Nephron progenitor cell (in vitro differentiated cells): ENCODE results near the gene SH3GL1.
"Not testable (repeated sequence)": the region's sequence is repeated elsewhere in the genome, so short reads cannot be mapped to it uniquely, and the experiment has no call there.

Source experiments
- DNase-seq: peaks from one replicate; pipeline ENCODE4 v3.0.0; 2021
- H3K27ac Mint-ChIP-seq: 2 replicates; pipeline ENCODE4 v1.8.0; 2021; ENCODE audit warnings: mild to moderate bottlenecking, moderate library complexity, mixed read lengths
- H3K27me3 Mint-ChIP-seq: 2 replicates; pipeline ENCODE4 v1.8.0; 2021; ENCODE audit warnings: mild to moderate bottlenecking, low read depth, mixed read lengths; ENCODE audit not compliant: poor library complexity
- H3K36me3 Mint-ChIP-seq: 2 replicates; pipeline ENCODE4 v1.8.0; 2021; ENCODE audit warnings: low read depth, mixed read lengths
- H3K4me1 Mint-ChIP-seq: 2 replicates; pipeline ENCODE4 v1.8.0; 2021; ENCODE audit warnings: mixed read lengths
- H3K4me3 Mint-ChIP-seq: 2 replicates; pipeline ENCODE4 v1.8.0; 2021; ENCODE audit warnings: mild to moderate bottlenecking, moderate library complexity, mixed read lengths
- H3K9me3 Mint-ChIP-seq: 2 replicates; pipeline ENCODE4 v1.8.0; 2021; ENCODE audit warnings: mild to moderate bottlenecking, moderate library complexity, mixed read lengths
- CTCF ChIP-seq: fragments of 200-600 bp; sonication (generic); IDR thresholded peaks from 2 replicates; pipeline ENCODE4 v1.5.0; 2021; ENCODE audit warnings: antibody characterized with exemption

The SH3GL1 gene

GRCh38 chr19:4337906-4338440, 62.4 kb downstream of the SH3GL1 start:
- peak overlapping the region; percentile 70 for H3K27ac Mint-ChIP-seq
- peaks cover 22% of the 10 kb centered on the region for H3K36me3 Mint-ChIP-seq
- peaks cover 14% of the 10 kb centered on the region for H3K27me3 Mint-ChIP-seq
- H3K9me3 Mint-ChIP-seq, result no peaks in the 10 kb centered on the region
- no peak for TF ChIP-seq CTCF
- H3K4me3 Mint-ChIP-seq, result peak overlapping the region; percentile 76
- DNase-seq, result no peak
- H3K4me1 Mint-ChIP-seq, result peaks cover 41% of the 10 kb centered on the region

DNA sequence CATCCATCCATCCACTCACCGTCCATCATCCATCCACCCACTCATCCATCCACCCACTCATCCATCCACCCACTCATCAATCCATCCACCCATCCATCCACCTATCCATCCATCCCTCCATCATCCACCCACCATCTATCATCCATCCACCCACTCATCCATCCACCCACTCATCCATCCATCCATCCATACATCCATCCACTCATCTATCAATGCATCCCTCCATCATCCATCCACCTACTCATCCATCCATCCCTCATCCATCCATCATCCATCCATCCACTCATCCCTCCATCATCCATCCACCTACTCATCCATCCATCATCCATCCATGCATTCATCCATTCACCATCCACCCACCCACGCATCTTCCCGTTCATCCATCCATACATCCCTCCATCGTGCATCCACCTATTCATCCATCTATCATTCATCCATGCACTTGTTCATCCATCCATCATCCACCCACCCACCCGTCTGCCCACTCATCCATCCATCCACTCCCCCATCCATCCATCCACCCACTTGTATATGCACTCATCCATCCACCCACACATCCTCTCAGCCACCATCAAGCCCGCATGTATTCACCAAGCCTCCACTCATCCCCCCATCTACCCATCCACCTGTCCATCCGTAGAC, 65.3 kb downstream of the SH3GL1 start:
- peaks cover 14% of the 10 kb centered on the region for H3K27me3 Mint-ChIP-seq
- H3K27ac Mint-ChIP-seq, result no peak overlapping the region
- no peaks in the 10 kb centered on the region for H3K9me3 Mint-ChIP-seq
- peaks cover 20% of the 10 kb centered on the region for H3K4me1 Mint-ChIP-seq
- H3K4me3 Mint-ChIP-seq, result no peak overlapping the region
- H3K36me3 Mint-ChIP-seq, result peaks cover 22% of the 10 kb centered on the region
- no peak for TF ChIP-seq CTCF
- DNase-seq, result no peak

DNA sequence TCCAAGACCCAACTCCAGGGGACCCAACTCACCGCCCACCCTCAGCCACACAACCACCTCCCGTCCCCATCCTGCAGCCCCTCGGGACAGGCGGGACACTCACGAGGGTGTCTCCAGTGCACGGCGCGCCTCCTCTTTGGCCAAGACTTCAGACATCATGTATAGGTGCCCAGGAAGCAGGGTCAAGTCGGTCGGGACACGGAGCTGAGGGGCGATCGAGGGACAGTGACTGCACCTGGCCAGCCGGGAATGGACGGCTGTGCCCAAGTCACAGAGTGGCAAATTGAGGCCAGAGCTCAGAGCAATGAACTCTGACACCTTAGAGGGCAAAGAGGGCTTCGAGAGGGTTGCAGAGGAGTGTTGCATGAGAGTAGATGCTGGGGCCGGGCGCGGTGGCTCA, 70.5 kb downstream of the SH3GL1 start:
- peaks cover 19% of the 10 kb centered on the region for H3K4me1 Mint-ChIP-seq
- peaks cover 26% of the 10 kb centered on the region for H3K27me3 Mint-ChIP-seq
- H3K27ac Mint-ChIP-seq, result no peak overlapping the region
- H3K4me3 Mint-ChIP-seq, result no peak overlapping the region
- no peak for TF ChIP-seq CTCF
- H3K9me3 Mint-ChIP-seq, result no peaks in the 10 kb centered on the region
- peaks cover 16% of the 10 kb centered on the region for H3K36me3 Mint-ChIP-seq
- DNase-seq, result no peak

GRCh38 chr19:4328991-4329681, 71.2 kb downstream of the SH3GL1 start:
- H3K27me3 Mint-ChIP-seq, result peaks cover 32% of the 10 kb centered on the region
- H3K4me3 Mint-ChIP-seq, result peak overlapping the region; percentile 78
- H3K27ac Mint-ChIP-seq, H3K36me3 Mint-ChIP-seq, H3K9me3 Mint-ChIP-seq: not testable (repeated sequence)
- DNase-seq, result peak; percentile 46
- peaks cover 19% of the 10 kb centered on the region for H3K4me1 Mint-ChIP-seq

DNA sequence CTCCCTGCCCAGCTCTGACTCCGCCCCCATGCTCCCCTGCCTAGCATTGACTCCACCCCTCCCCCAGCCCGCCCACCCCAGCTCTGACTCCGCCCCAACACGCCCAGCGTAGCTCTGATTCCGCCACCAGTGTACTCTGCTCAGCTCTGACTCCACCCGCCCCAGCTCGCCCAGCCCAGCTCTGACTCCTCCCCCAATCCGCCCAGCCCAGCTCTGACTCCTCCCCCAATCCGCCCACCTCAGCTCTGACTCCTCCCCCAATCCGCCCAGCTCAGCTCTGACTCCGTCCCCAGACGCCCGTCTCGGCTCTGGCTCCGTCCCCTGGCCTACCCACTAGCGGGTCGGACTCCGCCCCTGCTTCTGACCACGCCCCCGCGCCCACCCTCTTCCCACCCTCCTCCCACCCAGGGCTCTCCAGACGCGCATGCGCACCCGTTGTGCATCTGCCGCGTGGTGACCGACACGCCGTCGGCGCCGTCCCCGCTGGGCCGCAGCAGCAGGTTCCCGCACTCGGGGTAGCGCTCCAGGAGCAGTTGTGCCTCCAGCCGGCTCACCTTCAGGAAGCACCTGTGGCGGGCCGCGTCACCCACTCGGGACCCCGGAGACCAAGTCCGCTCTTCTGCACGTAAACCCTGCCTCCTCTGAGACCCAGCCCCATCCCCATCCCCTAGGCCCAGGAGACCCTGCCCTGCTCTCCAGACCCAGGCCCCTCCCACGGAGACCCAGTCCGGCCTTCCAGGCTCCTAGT, 71.9 kb downstream of the SH3GL1 start:
- peak; percentile 100 for DNase-seq
- peaks cover 32% of the 10 kb centered on the region for H3K27me3 Mint-ChIP-seq
- H3K9me3 Mint-ChIP-seq, result no peaks in the 10 kb centered on the region
- H3K36me3 Mint-ChIP-seq, result peaks cover 4% of the 10 kb centered on the region
- H3K27ac Mint-ChIP-seq, result no peak overlapping the region
- TF ChIP-seq CTCF, result no peak
- peaks cover 19% of the 10 kb centered on the region for H3K4me1 Mint-ChIP-seq
- peak overlapping the region; percentile 78 for H3K4me3 Mint-ChIP-seq

DNA sequence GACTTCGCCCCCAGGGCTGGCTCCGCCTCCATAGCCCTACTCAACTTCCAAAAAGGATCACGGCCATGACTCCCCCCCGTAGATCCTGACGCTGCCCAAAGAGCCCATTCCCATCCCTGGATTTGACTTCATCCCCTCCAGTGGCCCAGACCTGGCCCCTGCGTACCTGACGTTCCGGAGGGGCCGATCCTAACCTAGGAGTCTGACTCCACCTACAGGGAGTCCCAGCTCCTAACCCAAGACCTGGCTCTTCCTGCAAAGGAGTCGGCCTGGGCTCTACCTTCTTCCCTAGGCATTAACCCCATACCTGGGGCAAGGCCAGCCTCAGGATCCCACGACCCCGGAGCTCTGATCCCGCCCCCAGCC, 72.5 kb downstream of the SH3GL1 start:
- peaks cover 4% of the 10 kb centered on the region for H3K36me3 Mint-ChIP-seq
- peaks cover 19% of the 10 kb centered on the region for H3K4me1 Mint-ChIP-seq
- H3K27me3 Mint-ChIP-seq, result peaks cover 32% of the 10 kb centered on the region
- no peaks in the 10 kb centered on the region for H3K9me3 Mint-ChIP-seq
- H3K27ac Mint-ChIP-seq, result peak overlapping the region; percentile 86
- H3K4me3 Mint-ChIP-seq, result peak overlapping the region; percentile 78
- no peak for TF ChIP-seq CTCF
- no peak for DNase-seq
